ENCODE data around the gene SLC27A2. TPM values are rescaled to one million over a fixed set of nuclear protein-coding genes. Genes with fewer than 3 reads are reported as not detected.
"Not testable (repeated sequence)": the region's sequence is repeated elsewhere in the genome, so short reads cannot be mapped to it uniquely, and the experiment has no call there.

Gene SLC27A2
- total RNA-seq, 1 donor from 2014 or later: 7.8 TPM

- TF ChIP-seq, protein P1, sequence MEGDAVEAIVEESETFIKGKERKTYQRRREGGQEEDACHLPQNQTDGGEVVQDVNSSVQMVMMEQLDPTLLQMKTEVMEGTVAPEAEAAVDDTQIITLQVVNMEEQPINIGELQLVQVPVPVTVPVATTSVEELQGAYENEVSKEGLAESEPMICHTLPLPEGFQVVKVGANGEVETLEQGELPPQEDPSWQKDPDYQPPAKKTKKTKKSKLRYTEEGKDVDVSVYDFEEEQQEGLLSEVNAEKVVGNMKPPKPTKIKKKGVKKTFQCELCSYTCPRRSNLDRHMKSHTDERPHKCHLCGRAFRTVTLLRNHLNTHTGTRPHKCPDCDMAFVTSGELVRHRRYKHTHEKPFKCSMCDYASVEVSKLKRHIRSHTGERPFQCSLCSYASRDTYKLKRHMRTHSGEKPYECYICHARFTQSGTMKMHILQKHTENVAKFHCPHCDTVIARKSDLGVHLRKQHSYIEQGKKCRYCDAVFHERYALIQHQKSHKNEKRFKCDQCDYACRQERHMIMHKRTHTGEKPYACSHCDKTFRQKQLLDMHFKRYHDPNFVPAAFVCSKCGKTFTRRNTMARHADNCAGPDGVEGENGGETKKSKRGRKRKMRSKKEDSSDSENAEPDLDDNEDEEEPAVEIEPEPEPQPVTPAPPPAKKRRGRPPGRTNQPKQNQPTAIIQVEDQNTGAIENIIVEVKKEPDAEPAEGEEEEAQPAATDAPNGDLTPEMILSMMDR (IDR thresholded peaks at IDR 0.05; ENCODE audit: insufficient read depth, low read length, poor library complexity, severe bottlenecking): no peak
- H3K36me3 ChIP-seq (ENCODE audit: control insufficient read depth, insufficient read depth, low read length): no peaks in the 10 kb centered on the region
Measured at GRCh38 chr15:50164458-50164857, 17.5 kb upstream of the SLC27A2 start.

DNA sequence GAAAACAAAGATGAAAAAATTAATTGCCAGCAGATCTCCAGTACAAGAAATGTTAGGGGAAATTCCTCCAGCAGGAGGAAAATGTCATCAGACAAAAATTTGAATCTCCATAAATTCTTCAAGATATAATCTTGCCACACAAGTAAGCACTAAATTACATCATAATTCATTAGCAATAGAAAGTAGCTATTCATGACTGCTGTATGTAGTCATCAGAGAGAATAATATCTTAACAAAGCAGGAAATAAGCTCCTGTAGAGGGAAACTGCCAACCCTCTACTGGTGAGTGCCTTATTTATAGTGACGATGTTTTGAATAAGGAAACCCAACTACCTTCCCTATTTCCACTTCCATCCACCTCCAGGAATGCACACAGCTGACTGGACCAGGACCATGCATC is 15.8 kb upstream of the SLC27A2 start:
- TF ChIP-seq, protein P1 (IDR thresholded peaks at IDR 0.05; ENCODE audit: insufficient read depth, low read length, poor library complexity, severe bottlenecking): no peak
- H3K27me3 ChIP-seq (ENCODE audit: control insufficient read depth, insufficient read depth, low read length): no peaks in the 10 kb centered on the region
- no peak for DNase-seq (ENCODE audit: low read depth)
- no peak overlapping the region for H3K4me3 ChIP-seq (ENCODE audit: low read depth, low read length)
- no peaks in the 10 kb centered on the region for H3K36me3 ChIP-seq (ENCODE audit: control insufficient read depth, insufficient read depth, low read length)

More at GRCh38 chr15:50164458-50164857, 17.5 kb upstream of the SLC27A2 start:
- DNase-seq (ENCODE audit: low read depth): no peak
- Histone ChIP-seq H3K4me3 (ENCODE audit: low read depth, low read length) (no peak overlapping the region), H3K27me3 (ENCODE audit: control insufficient read depth, insufficient read depth, low read length) (no peaks in the 10 kb centered on the region)

DNA sequence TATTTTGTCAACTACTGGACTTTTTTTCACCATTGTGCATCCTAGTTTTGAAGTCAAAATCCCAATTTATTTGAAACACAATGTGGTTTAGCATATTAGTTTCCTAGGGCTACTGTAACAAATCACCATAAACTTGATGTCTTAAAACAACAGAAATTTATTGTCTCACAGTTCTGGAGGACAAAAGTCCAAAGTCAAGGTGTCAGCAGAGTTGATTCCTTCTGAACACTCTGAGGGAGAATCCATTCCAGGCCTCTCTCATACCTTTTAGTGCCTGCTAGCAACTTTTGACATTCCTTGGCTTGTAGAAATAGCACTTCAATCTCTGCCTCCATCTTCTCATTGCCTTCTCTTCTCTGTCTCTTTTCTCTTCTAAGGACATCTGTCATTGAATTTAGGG is 14.9 kb upstream of the SLC27A2 start:
- no peaks in the 10 kb centered on the region for H3K36me3 ChIP-seq (ENCODE audit: control insufficient read depth, insufficient read depth, low read length)
- TF ChIP-seq, protein P1 (IDR thresholded peaks at IDR 0.05; ENCODE audit: insufficient read depth, low read length, poor library complexity, severe bottlenecking): no peak
- no peak for DNase-seq (ENCODE audit: low read depth)

GRCh38 chr15:50168379-50168778 is 13.6 kb upstream of the SLC27A2 start:
- TF ChIP-seq, protein P1 (IDR thresholded peaks at IDR 0.05; ENCODE audit: insufficient read depth, low read length, poor library complexity, severe bottlenecking): no peak
- H3K27me3 ChIP-seq (ENCODE audit: control insufficient read depth, insufficient read depth, low read length): no peaks in the 10 kb centered on the region
- no peak overlapping the region for H3K4me3 ChIP-seq (ENCODE audit: low read depth, low read length)
- DNase-seq (ENCODE audit: low read depth): no peak
- H3K36me3 ChIP-seq (ENCODE audit: control insufficient read depth, insufficient read depth, low read length): no peaks in the 10 kb centered on the region

More for the DNA sequence above, 14.9 kb upstream of the SLC27A2 start:
- Histone ChIP-seq H3K4me3 (ENCODE audit: low read depth, low read length) (no peak overlapping the region), H3K27me3 (ENCODE audit: control insufficient read depth, insufficient read depth, low read length) (no peaks in the 10 kb centered on the region)

- Histone ChIP-seq H3K36me3 (ENCODE audit: control insufficient read depth, insufficient read depth, low read length) (no peaks in the 10 kb centered on the region), H3K27me3 (ENCODE audit: control insufficient read depth, insufficient read depth, low read length) (no peaks in the 10 kb centered on the region), H3K4me3 (ENCODE audit: low read depth, low read length) (no peak overlapping the region)
- TF ChIP-seq, protein P1 (IDR thresholded peaks at IDR 0.05; ENCODE audit: insufficient read depth, low read length, poor library complexity, severe bottlenecking): no peak
- no peak for DNase-seq (ENCODE audit: low read depth)
Measured at GRCh38 chr15:50168783-50169411, 13.1 kb upstream of the SLC27A2 start.

DNA sequence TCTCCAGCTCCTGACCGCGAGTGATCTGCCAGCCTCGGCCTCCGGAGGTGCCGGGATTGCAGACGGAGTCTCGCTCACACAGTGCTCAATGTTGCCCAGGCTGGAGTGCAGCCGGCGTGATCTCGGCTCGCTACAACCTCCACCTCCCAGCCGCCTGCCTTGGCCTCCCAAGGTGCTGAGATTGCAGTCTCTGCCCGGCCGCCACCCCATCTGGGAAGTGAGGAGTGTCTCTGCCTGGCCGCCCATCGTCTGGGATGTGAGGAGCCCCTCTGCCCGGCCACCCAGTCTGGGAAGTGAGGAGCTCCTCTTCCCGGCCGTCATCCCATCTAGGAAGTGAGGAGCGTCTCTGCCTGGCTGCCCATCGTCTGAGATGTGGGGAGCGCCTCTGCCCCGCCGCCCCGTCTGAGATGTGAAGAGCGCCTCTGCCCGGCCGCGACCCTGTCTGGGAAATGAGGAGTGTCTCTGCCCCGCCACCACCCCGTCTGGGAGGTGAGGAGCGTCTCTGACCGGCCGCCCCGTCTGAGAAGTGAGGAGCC is 9.6 kb upstream of the SLC27A2 start:
- H3K36me3 ChIP-seq (ENCODE audit: control insufficient read depth, insufficient read depth, low read length); H3K4me3 ChIP-seq (ENCODE audit: low read depth, low read length); H3K27me3 ChIP-seq (ENCODE audit: control insufficient read depth, insufficient read depth, low read length); DNase-seq (ENCODE audit: low read depth): not testable (repeated sequence)
